Subcutaneous abdominal adipose tissue (tissue), 5 donors: ENCODE results near the gene KLHL34.
A peak's percentile ranks its signal among the peaks of the same experiment; 100 is the strongest.

ENCODE experiments used
- H3K27ac ChIP-seq: one replicate; pipeline ENCODE4 v1.7.0; 2013; ENCODE audit warnings: low read depth, mild to moderate bottlenecking, inconsistent platforms, low read length, moderate library complexity
- H3K27me3 ChIP-seq, 5 donors: one replicate each; pipeline ENCODE4 v1.7.0; 2013; ENCODE audit warnings: low read length in 5 of 5, inconsistent platforms in 1 of 5; ENCODE audit not compliant: control insufficient read depth in 5 of 5, insufficient read depth in 4 of 5
- H3K36me3 ChIP-seq, 5 donors: one replicate each; pipeline ENCODE4 v1.7.0; 2013; ENCODE audit warnings: low read length in 5 of 5; ENCODE audit not compliant: control insufficient read depth in 5 of 5, insufficient read depth in 5 of 5
- H3K4me1 ChIP-seq, 5 donors: one replicate each; pipeline ENCODE4 v1.7.0; 2013; ENCODE audit warnings: low read length in 5 of 5, mild to moderate bottlenecking in 3 of 5, moderate library complexity in 1 of 5; ENCODE audit not compliant: control insufficient read depth in 5 of 5, insufficient read depth in 5 of 5
- H3K4me3 ChIP-seq, 5 donors: one replicate each; pipeline ENCODE4 v1.7.0; 2013; ENCODE audit warnings: low read length in 5 of 5, low read depth in 1 of 5
- H3K9ac ChIP-seq, 5 donors: one replicate each; pipeline ENCODE4 v1.7.0; 2013; ENCODE audit warnings: low read length in 5 of 5, mild to moderate bottlenecking in 4 of 5, moderate library complexity in 3 of 5
- H3K9me3 ChIP-seq, 5 donors: one replicate each; pipeline ENCODE4 v1.7.0; 2013; ENCODE audit warnings: low read length in 5 of 5; ENCODE audit not compliant: control insufficient read depth in 5 of 5
- donor health status: healthy.
- donor health status: healthy.
- donor health status: healthy.
- donor health status: healthy.
- donor health status: healthy.

The KLHL34 gene

DNA sequence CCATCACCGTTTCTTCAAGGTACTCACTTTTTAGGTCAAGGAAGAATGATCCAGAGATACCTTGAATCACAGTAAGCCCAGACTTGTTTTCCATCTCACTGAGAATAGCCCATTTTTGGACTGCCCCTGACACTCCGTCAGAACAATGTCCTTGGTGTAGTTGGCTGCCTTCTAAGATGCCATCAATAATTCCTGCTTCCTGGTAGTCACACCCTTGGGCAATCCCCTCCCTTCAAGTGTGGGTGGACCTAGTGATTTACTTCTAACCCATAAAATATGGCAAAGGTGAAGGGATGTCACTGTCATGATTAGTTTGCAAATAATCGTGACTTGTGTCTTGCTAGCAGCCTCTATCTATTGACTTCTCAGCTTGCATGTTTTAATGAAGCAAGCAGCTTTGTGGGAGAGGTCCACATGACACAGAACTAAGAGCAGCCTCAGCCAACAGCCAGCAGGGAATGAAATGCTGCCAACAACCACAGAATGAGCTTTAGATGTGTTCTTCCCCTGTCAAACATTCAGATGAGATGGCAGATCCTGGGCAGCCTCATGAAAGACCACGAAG lies 20.0 kb upstream of the KLHL34 start:
- Histone ChIP-seq H3K9ac (no peak overlapping the region), H3K27me3 (peaks cover 0 to 10% (median 3%) of the 10 kb centered on the region in 5 donors), H3K9me3 (peaks cover 0 to 5% (median 0%) of the 10 kb centered on the region in 5 donors), H3K27ac (no peak overlapping the region), H3K4me3 (no peak overlapping the region), H3K36me3 (no peaks in the 10 kb centered on the region), H3K4me1 (no peaks in the 10 kb centered on the region)

DNA sequence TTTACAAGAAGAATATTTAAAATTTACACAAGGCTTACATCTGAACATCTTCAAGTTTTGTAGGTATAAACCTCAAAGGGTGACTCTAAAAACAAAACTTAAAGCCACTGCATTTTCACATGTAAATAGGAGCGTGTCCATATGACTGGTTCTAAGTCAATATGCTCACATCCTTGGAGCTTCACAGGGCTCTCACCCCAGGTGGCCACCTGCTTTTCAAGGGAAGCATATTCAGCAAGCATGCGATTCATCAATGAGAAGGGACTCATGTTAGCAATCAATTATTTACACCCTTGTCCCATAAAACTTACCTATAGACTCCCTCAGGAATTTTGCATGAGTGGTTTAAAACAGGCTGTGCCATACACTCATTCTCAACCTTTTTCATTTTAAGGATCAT lies 17.8 kb upstream of the KLHL34 start:
- H3K4me1 ChIP-seq: no peaks in the 10 kb centered on the region
- no peak overlapping the region for H3K9ac ChIP-seq
- H3K36me3 ChIP-seq: no peaks in the 10 kb centered on the region
- peaks cover 0 to 5% (median 0%) of the 10 kb centered on the region in 5 donors for H3K9me3 ChIP-seq
- peaks cover 0 to 9% (median 5%) of the 10 kb centered on the region in 5 donors for H3K27me3 ChIP-seq
- H3K27ac ChIP-seq: no peak overlapping the region
- H3K4me3 ChIP-seq: no peak overlapping the region

DNA sequence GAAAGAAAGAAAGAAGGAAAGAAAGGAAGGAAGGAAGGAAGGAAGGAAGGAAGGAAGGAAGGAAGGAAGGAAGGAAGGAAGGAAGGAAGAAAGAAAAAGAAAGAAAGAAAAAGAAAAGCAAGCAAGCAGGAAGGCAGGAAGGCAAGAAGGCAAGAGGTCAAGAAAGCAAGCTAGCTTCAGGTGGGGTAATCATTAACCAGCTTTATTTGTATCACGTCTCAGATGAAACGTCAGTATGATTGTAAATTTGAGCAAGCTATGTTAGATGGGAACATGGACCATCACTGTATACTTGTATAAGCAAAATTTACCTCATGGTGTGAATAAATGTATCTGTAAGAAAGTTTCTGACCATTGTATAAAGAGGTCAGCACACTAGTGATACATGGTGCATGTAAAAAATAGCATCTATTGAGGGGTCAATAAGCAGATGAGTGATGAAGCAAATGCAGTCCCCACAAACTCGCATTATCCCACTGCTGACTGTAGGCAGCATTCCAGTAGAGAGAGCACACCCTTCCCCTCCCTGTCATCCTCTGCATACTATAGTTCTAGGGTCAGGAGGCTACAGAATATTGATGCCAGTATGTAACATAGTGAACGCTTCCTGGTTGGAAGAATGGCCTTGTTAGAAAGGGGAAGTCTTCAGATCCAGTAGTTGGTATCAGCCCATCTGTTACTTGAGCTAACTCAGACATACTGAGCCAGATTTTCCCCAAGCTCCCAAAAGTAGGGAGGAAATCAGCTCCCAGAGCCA lies 16.5 kb upstream of the KLHL34 start:
- H3K9ac ChIP-seq: no peak overlapping the region

DNA sequence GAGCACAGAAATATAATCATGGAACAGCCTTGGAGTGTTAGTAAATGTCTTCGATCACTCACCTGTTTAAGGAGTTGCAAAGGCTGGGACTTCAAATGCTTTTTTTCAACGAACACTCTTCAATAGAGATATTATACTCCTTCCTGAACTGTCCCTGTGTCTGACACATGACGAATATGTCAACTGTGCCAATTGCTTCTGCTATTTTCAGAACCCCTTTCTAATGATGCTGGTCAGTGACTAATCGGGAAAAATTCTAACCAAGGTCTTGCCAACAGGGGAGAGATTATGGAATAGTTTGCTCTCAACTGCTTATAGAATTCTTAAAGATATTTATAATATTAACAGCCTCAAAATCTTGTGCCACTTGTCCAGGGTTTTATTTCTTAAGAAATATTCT lies 8.5 kb upstream of the KLHL34 start:
- H3K9ac ChIP-seq: no peak overlapping the region
- no peaks in the 10 kb centered on the region for H3K4me1 ChIP-seq
- no peaks in the 10 kb centered on the region for H3K36me3 ChIP-seq
- H3K4me3 ChIP-seq: no peak overlapping the region
- peaks cover 0 to 2% (median 0%) of the 10 kb centered on the region in 5 donors for H3K9me3 ChIP-seq
- peaks cover 10 to 18% (median 14%) of the 10 kb centered on the region in 5 donors for H3K27me3 ChIP-seq
- H3K27ac ChIP-seq: no peak overlapping the region

More for the DNA sequence above, 16.5 kb upstream of the KLHL34 start:
- Histone ChIP-seq H3K27ac (no peak overlapping the region), H3K9me3 (peaks cover 0 to 5% (median 0%) of the 10 kb centered on the region in 5 donors), H3K4me3 (no peak overlapping the region), H3K27me3 (peaks cover 0 to 9% (median 5%) of the 10 kb centered on the region in 5 donors), H3K4me1 (no peaks in the 10 kb centered on the region), H3K36me3 (no peaks in the 10 kb centered on the region)

DNA sequence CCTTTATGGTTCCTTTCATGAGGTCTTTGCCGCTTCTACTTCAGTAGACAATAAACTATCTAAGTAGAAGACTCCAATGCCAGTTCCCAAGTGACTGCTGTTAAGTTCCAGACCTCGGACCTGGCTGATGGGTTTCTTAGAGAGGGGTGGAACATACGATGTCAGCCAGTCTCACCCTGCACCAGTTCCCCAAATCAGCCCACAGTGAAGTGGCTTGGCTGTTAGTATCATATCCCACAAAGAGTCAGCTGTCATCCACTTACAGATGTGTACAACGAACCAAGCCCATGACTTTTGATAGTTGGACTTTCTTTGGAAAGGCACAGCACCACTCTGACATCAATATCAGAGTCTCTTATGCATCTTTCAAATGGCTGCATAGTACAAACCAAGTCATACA lies 8.1 kb upstream of the KLHL34 start:
- Histone ChIP-seq H3K4me3 (no peak overlapping the region), H3K27me3 (peaks cover 10 to 18% (median 14%) of the 10 kb centered on the region in 5 donors), H3K4me1 (no peaks in the 10 kb centered on the region), H3K36me3 (no peaks in the 10 kb centered on the region), H3K9me3 (peaks cover 0 to 2% (median 0%) of the 10 kb centered on the region in 5 donors), H3K9ac (no peak overlapping the region), H3K27ac (no peak overlapping the region)

DNA sequence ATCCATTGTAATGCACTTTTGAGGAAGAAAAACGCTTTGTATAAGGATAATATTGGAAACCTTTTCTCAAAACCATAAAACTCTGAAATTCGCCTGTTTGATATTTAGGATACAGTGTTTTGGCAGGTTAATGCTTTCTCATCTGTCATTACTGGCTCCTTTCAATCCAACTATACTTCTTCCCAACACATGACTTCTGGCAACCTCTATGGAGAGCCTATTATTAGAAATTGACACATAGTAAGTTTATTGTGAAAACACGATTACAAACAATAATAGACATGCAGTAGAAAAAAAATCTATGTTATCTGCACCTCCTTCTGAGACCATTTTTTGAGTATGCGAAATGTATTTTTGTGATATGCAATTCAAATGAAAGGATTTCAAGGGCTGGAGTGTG lies 4.6 kb upstream of the KLHL34 start:
- peaks cover 10 to 29% (median 23%) of the 10 kb centered on the region in 5 donors for H3K27me3 ChIP-seq
- no peak overlapping the region for H3K27ac ChIP-seq
- no peaks in the 10 kb centered on the region for H3K36me3 ChIP-seq
- no peak overlapping the region for H3K4me3 ChIP-seq
- H3K4me1 ChIP-seq: peaks cover 0 to 11% (median 0%) of the 10 kb centered on the region in 5 donors
- H3K9me3 ChIP-seq: peaks cover 0 to 2% (median 0%) of the 10 kb centered on the region in 5 donors
- no peak overlapping the region for H3K9ac ChIP-seq

DNA sequence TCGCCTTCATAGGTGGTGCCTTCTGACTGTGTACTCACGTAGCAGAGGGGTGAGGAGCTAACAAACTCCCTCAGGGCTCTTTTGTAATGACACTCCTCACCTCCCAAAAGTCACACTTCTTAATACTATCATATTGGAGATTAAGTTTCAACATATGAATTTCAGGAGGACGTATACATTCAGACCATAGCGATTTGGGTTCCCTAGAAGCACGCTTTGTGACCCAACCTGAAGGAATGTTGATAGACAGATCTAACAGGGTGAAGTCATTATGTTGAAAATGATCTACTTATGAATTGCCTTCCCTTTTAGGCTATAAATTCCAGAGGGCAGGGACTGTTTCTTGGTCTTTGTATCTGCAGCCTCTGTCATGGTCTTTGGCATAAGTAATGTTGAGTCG lies 3.2 kb upstream of the KLHL34 start:
- no peak overlapping the region for H3K27ac ChIP-seq
- no peaks in the 10 kb centered on the region for H3K36me3 ChIP-seq
- H3K27me3 ChIP-seq: peaks cover 10 to 37% (median 29%) of the 10 kb centered on the region in 5 donors
- H3K4me1 ChIP-seq: peaks cover 0 to 13% (median 2%) of the 10 kb centered on the region in 5 donors
- no peak overlapping the region for H3K9ac ChIP-seq
- peaks cover 0 to 6% (median 2%) of the 10 kb centered on the region in 5 donors for H3K9me3 ChIP-seq
- H3K4me3 ChIP-seq: no peak overlapping the region

DNA sequence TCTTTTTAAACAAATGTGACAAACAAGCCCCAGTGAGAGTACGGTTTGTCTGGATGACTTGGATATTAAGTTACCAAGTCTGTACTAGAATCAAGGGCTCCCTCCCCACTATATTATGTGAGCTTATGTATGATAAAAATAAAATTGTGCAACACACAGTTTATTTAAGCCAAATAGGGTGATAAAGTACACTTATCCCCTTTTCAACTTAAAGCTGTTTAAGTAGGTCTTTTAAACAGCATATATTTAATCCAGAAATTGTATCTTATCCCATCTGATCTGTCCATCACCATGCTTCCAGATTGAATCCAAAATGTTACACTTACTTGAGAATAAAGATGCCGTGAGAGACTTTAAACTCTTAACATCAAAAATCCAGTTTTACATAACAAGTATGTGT lies 2.0 kb upstream of the KLHL34 start:
- no peaks in the 10 kb centered on the region for H3K36me3 ChIP-seq
- no peak overlapping the region for H3K27ac ChIP-seq
- peaks cover 0 to 13% (median 5%) of the 10 kb centered on the region in 5 donors for H3K4me1 ChIP-seq
- peaks cover 0 to 7% (median 3%) of the 10 kb centered on the region in 5 donors for H3K9me3 ChIP-seq
- peaks cover 7 to 45% (median 31%) of the 10 kb centered on the region in 5 donors for H3K27me3 ChIP-seq
- H3K4me3 ChIP-seq: no peak overlapping the region
- H3K9ac ChIP-seq: no peak overlapping the region

DNA sequence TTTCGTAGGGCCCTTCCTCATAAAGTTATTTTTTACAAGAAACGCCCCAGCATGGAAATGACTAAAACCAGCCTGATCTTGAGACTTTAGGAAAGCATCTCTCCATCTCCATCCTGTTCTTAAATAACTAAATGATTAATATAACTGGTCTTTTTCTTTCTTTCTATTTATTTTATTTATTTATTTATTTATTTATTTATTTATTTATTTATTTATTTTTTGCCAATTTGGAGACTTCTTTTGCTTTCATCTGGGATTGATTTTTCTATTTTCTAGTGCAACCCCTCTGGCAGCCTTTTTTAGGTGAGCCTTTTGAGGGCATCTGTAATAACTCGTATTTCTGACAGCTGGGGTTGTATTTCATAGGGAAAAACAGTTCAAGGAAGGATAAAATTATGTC lies 1.2 kb upstream of the KLHL34 start:
- H3K36me3 ChIP-seq: no peaks in the 10 kb centered on the region
- H3K27me3 ChIP-seq: peaks cover under 1 to 40% (median 26%) of the 10 kb centered on the region in 5 donors
- H3K9me3 ChIP-seq: peaks cover 0 to 7% (median 3%) of the 10 kb centered on the region in 5 donors
- no peak overlapping the region for H3K4me3 ChIP-seq
- H3K9ac ChIP-seq: no peak overlapping the region
- H3K27ac ChIP-seq: no peak overlapping the region
- peaks cover 0 to 13% (median 5%) of the 10 kb centered on the region in 5 donors for H3K4me1 ChIP-seq

DNA sequence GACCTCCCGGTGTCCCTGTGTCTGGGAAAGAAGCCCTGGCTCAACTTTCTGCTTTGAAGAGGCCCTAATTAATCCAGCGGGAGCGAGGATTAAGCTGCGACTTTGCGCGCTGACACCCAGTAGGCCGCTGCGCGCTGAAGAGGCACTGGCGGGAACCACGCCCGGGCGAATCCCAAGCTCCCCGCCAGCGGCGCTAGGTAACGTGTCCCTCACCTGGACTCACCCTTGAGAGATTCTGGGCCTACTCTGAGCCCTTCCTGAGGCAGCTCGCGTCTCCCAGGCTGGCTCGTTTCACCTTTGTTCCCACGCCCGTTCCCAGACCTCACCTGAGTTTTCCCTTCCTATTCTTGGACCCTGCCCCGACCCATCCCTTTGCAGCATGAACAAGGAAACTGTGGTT lies 616 bp upstream of the KLHL34 start:
- Histone ChIP-seq H3K4me1 (peaks cover 0 to 13% (median 5%) of the 10 kb centered on the region in 5 donors), H3K9me3 (peaks cover 0 to 7% (median 3%) of the 10 kb centered on the region in 5 donors), H3K9ac (no peak overlapping the region), H3K27ac (no peak overlapping the region), H3K36me3 (no peaks in the 10 kb centered on the region), H3K27me3 (peaks cover 0 to 40% (median 26%) of the 10 kb centered on the region in 5 donors), H3K4me3 (peak overlapping the region in 3 of 5 donors; percentile 32 to 50 (median 47))
